Activated naive CD8-positive, alpha-beta T cell treated with anti-CD3 and anti-CD28 coated beads, Interleukin-2, amount 50 U/mL, for 16 hours (primary cell): ENCODE data around the gene NRP2.

ENCODE experiments used
- DNase-seq: peaks from one replicate; pipeline ENCODE4 v3.0.0-alpha.2; 2020; ENCODE audit warnings: low read depth, low spot score

NRP2 gene

GRCh38 chr2:205755923-205756322, 73.6 kb downstream of the NRP2 start:
- DNase-seq: no peak

- no peak for DNase-seq
These were observed 75.0 kb downstream of the NRP2 start for GRCh38 chr2:205757271-205757670.

- DNase-seq: no peak
These were observed 75.8 kb downstream of the NRP2 start for GRCh38 chr2:205758051-205758450.

GRCh38 chr2:205758500-205758899, 76.2 kb downstream of the NRP2 start:
- no peak for DNase-seq

GRCh38 chr2:205759257-205759656, 77.0 kb downstream of the NRP2 start:
- no peak for DNase-seq

GRCh38 chr2:205759732-205760131, 77.4 kb downstream of the NRP2 start:
- no peak for DNase-seq

GRCh38 chr2:205760157-205760556, 77.9 kb downstream of the NRP2 start:
- no peak for DNase-seq

GRCh38 chr2:205761421-205761820, 79.1 kb downstream of the NRP2 start:
- DNase-seq: no peak

GRCh38 chr2:205762881-205763280, 80.6 kb downstream of the NRP2 start:
- no peak for DNase-seq

GRCh38 chr2:205763708-205764211, 81.5 kb downstream of the NRP2 start:
- DNase-seq: no peak

- DNase-seq: no peak
These were observed 82.0 kb downstream of the NRP2 start for GRCh38 chr2:205764270-205764746.

- no peak for DNase-seq
These were observed 82.8 kb downstream of the NRP2 start for GRCh38 chr2:205765151-205765550.

- DNase-seq: no peak
These were observed 84.6 kb downstream of the NRP2 start for GRCh38 chr2:205766779-205767359.

- no peak for DNase-seq
These were observed 85.3 kb downstream of the NRP2 start for GRCh38 chr2:205767617-205768016.

- no peak for DNase-seq
These were observed 86.0 kb downstream of the NRP2 start for GRCh38 chr2:205768341-205768740.

- DNase-seq: no peak
These were observed 86.7 kb downstream of the NRP2 start for GRCh38 chr2:205768815-205769494.

GRCh38 chr2:205769495-205769850, 87.2 kb downstream of the NRP2 start:
- no peak for DNase-seq

GRCh38 chr2:205769879-205770278, 87.6 kb downstream of the NRP2 start:
- DNase-seq: no peak

GRCh38 chr2:205770577-205770976, 88.3 kb downstream of the NRP2 start:
- no peak for DNase-seq

GRCh38 chr2:205771031-205771430, 88.7 kb downstream of the NRP2 start:
- DNase-seq: no peak

GRCh38 chr2:205771666-205772065, 89.4 kb downstream of the NRP2 start:
- DNase-seq: no peak

GRCh38 chr2:205772983-205773382, 90.7 kb downstream of the NRP2 start:
- DNase-seq: no peak

GRCh38 chr2:205773989-205774388, 91.7 kb downstream of the NRP2 start:
- no peak for DNase-seq
